T-helper 1 cell treated with Interleukin-12 subunit alpha and Interleukin-12 subunit beta and Interleukin-4 antibody, amounts not matched to agents 30 μg/mL and 1 μg/mL, for 36 hours (primary cell): ENCODE data around the gene OCA2.

Experiments
- H3K27ac Mint-ChIP-seq: one replicate; pipeline ENCODE4 v1.8.0; 2021; ENCODE audit warnings: mild to moderate bottlenecking, mixed read lengths
- H3K27me3 Mint-ChIP-seq: one replicate; pipeline ENCODE4 v1.8.0; 2021; ENCODE audit warnings: low read depth, mixed read lengths
- H3K36me3 Mint-ChIP-seq: one replicate; pipeline ENCODE4 v1.8.0; 2021; ENCODE audit warnings: low read depth, mixed read lengths
- H3K4me1 Mint-ChIP-seq: one replicate; pipeline ENCODE4 v1.8.0; 2021; ENCODE audit warnings: low read depth, mixed read lengths
- H3K4me3 Mint-ChIP-seq: one replicate; pipeline ENCODE4 v1.8.0; 2021; ENCODE audit warnings: mild to moderate bottlenecking, moderate library complexity, mixed read lengths
- H3K9me3 Mint-ChIP-seq: one replicate; pipeline ENCODE4 v1.8.0; 2021; ENCODE audit warnings: mixed read lengths

The OCA2 gene

DNA sequence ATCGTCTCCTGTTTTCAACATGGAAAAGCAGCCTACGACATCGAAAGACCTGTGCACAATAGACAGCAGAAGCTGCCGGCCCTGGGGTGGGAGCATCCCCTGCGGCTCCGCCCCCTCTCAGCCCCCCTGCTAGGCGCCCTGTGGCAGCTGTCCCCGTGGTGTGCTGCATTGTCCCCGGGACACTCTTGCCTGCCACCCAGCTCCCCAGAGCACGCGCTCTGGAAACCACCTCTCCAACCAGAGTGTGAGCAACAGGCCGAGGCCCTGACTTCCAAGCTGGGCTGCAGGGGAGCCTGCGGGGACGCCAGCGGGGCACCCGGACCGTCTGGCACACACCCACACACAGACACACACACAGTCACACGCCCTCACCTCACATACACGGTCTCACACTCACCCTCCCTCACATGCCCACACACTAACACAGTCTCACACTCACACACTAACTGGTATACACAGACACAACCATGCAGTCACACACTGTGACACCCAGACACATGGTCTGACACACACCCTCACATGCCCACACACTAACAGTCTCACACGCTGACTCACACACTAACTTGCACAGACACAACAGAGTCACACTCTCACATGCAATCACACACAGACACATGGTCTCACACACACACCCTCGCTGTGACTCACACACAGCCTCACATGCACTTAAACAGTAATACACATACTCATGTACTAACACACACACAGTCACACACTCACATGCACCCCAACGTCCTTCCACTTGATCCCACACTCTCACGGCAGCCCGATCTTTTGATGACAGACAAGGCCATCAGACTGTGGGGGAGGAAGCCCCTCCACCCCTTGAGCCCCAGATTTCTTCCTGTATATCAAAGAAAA, 94.7 kb downstream of the OCA2 start:
- Mint-ChIP-seq H3K9me3 (peaks cover 5% of the 10 kb centered on the region), H3K4me3 (no peak overlapping the region), H3K27ac (no peak overlapping the region), H3K4me1 (no peaks in the 10 kb centered on the region), H3K27me3 (no peaks in the 10 kb centered on the region), H3K36me3 (no peaks in the 10 kb centered on the region)

DNA sequence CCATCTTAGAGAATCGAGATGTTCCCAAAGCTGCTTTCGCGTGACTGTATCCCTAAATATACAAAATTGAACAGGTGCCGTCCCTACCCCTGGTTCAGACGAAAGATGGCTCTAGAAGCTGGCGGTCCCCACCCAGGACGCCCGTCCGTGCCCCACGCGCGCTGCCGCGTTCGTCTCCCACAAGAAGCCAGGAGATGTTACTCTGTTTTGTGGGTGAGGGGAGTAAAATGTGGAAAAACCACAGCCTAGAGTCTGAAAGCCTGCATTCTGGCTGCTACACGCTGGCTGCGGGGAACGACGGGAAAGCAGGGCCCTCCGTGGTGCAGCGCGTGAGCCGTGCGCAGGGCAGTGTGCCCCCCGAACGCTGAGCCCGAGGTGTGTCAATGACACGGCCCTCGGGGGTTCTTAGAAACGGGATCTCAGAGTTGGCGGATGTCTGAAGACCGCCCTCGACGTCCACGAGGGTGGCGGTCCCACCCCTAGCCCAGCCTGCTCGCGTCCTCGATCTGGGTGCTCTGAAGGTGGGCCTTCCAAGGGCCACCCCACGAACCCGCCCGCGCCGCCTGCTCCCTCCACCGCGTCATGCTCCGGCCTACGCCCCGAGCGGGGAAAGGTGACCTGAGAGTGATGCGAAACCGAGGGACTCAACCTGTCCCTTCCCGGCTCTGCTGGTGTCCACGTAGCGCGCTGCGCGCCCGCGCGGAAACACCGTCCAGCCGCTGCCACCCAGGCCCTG, 95.6 kb downstream of the OCA2 start:
- no peaks in the 10 kb centered on the region for H3K36me3 Mint-ChIP-seq
- H3K27me3 Mint-ChIP-seq = no peaks in the 10 kb centered on the region
- peaks cover 5% of the 10 kb centered on the region for H3K9me3 Mint-ChIP-seq
- no peak overlapping the region for H3K27ac Mint-ChIP-seq
- no peaks in the 10 kb centered on the region for H3K4me1 Mint-ChIP-seq
- H3K4me3 Mint-ChIP-seq = no peak overlapping the region

DNA sequence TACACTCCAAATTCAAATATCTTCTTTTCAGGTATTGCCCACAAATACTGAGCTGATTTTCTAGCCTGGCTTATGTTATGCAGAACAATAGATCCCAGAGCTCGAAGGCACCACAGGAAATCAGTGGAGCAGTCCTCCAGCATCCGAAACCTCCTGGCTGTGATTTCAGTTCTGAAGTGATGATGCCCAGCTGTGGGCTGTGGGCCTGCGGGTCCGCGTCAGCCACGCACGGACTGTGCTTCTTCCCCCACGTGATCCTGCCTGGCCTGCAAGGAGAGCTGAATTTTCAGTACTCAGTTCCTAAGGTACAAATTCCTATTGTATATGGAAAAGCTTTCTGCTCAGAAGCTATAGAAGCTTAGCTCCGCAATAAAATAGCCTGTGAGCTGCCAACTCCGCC, 96.2 kb downstream of the OCA2 start:
- no peaks in the 10 kb centered on the region for H3K4me1 Mint-ChIP-seq
- H3K36me3 Mint-ChIP-seq = no peaks in the 10 kb centered on the region
- no peak overlapping the region for H3K4me3 Mint-ChIP-seq
- H3K27me3 Mint-ChIP-seq = no peaks in the 10 kb centered on the region
- H3K27ac Mint-ChIP-seq = no peak overlapping the region
- peaks cover 5% of the 10 kb centered on the region for H3K9me3 Mint-ChIP-seq

DNA sequence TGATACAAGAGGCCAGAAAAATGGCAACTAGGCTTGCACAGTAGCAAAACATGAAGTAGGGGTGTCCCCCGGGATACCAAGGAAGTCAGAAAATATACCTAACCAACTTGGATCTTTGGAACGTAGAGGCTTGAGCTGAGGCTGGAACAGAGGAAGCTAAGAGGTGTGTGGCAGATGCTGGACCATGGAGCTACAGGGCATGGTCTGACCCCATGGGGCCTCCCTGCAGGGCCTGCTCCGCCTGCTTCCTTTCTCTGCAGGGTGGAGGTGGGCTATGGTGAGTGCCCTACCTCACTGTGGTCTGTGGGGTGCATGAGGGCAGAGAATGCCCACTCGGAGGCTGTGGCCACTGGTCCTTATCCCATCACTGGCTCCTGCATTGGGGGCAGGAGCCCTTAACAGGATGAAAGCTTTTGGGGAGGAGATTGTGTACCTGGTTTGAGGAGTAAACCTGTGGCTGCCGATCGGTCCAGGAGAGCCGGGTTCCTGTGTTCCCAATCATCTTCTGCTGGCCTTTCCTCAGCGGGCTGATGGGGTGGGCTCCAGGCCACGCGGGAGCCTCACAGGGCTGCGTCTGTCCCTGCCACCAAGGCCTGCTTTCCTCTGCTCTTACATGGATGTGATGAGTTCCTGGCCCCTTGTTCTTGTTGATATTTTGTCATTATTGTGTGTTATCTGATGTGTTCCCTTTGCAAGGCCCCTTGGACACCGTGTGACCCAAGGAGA, 96.8 kb downstream of the OCA2 start:
- Mint-ChIP-seq H3K4me1 (no peaks in the 10 kb centered on the region), H3K27ac (no peak overlapping the region), H3K4me3 (no peak overlapping the region), H3K36me3 (no peaks in the 10 kb centered on the region), H3K27me3 (no peaks in the 10 kb centered on the region), H3K9me3 (peaks cover 5% of the 10 kb centered on the region)

DNA sequence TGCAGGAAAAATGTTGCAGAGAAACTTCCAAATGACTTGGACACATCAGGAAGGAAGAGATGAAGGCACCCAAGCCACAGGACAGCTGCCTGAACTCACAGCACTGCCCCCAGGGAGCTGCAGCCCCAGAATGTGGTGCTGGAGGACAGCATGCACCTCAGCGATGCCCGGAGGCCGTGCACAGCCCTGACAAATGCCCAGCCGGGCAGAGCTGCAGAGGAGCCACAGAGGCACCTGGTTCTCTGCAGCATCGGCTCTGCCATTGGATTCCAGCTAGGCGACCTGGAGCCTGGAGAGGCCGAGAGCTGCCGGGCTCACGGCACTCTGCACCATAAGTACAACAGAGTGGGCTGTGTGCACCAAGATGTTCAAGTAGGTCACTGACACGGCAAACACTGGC, 97.5 kb downstream of the OCA2 start:
- Mint-ChIP-seq H3K9me3 (peaks cover 7% of the 10 kb centered on the region), H3K4me1 (no peaks in the 10 kb centered on the region), H3K27me3 (no peaks in the 10 kb centered on the region), H3K36me3 (no peaks in the 10 kb centered on the region), H3K4me3 (no peak overlapping the region), H3K27ac (no peak overlapping the region)

DNA sequence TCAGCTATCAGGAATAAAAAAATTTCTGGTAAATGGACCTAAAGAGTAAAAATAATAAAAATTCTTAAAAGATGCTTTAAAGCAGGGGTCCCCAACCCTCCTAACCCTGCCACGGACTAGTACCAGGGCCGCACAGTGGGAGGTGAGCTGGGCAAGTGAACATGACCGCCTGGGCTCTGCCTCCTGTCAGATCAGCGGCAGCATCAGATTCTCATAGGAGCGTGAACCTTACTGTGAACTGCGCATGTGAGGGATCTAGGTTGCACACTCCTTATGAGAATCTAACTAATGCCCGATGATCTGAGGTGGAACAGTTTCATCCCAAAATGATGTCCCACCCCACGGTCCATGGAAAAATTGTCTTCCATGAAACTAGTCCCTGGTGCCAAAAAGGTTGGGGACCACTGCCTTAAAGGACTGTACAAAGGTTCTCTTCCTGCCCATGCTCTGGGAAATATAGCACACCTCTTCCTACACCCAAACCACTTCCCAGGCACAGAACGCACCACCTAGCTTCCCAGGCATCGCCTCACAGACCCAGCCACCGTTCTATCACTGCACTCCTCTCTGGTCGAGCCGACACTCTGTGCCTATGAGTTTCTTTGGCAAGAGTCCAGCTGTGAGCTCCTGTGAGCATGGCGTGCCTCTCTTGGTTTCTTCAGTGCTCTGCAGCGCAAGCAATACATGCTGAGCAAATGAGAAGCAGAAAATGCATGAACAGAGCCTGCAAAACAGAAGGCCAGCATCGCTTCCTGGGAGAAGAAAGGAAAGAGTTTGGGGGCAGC, 104.9 kb downstream of the OCA2 start:
- Mint-ChIP-seq H3K4me3 (no peak overlapping the region), H3K27ac (no peak overlapping the region), H3K4me1 (no peaks in the 10 kb centered on the region), H3K9me3 (peaks cover 6% of the 10 kb centered on the region), H3K27me3 (no peaks in the 10 kb centered on the region), H3K36me3 (no peaks in the 10 kb centered on the region)

DNA sequence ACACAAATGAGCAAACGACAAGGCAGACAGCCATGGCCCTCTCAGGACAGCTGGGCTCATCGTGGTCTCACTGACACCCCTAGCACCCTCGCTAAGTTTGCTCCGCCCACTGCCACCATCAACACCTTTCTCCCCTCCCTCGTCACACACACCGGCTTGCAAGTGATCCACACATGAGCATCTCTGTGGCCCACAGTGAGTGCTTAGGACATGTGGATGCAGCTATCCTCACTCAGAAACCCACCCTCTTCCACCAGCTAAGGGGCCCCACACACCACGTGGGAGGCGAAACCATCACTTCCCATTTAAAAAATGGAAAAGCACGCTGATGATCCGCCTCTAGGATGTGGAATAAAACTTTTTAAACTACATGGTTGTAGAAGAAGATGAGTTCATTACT, 105.6 kb downstream of the OCA2 start:
- H3K27me3 Mint-ChIP-seq = no peaks in the 10 kb centered on the region
- H3K36me3 Mint-ChIP-seq = no peaks in the 10 kb centered on the region
- H3K4me1 Mint-ChIP-seq = no peaks in the 10 kb centered on the region
- no peak overlapping the region for H3K4me3 Mint-ChIP-seq
- H3K27ac Mint-ChIP-seq = no peak overlapping the region
- H3K9me3 Mint-ChIP-seq = peaks cover 6% of the 10 kb centered on the region

DNA sequence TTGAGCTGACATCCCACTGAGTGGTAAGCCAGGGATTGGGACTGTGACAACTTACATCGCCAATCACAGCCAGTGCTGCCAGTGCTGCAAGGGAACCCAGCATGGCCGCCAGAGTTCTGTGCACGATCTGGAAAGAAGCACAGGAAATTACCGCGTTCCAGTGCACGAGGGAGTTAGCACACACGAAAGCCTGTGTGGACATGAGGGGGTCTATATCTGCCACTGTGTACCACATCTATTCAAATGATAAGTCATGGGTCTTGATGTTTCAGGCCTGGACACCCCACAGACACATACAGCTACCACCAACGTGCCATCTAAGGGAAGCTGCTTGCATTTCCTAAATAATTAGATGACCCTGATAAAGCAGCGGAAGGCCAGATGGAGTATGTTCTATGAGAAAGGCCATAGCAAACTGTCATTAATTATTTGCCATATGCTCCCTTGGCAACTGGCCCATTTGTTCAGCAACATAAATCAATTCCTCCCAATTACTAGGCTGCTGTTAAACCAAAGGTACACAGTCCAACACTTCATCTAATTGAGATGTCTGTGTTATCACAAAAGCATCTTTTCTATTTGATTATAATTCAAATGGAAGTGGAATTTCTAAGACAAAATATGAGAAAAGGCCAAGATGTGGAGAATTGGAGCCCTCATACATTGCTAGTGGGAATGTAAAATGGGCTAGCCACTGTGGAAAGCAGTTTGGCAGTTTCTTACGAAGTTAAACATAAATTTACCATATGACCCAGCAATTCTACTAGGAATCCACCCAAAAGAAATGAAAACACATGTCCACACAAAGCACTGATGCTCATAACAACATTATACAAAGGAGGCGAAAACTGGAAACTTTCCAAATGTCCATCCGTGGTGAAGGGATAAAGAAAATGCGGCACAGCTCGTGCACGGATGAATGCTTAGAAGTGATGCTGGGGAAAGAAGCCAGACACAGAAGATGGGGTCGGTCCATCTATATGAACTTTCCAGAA, 108.3 kb downstream of the OCA2 start:
- H3K36me3 Mint-ChIP-seq = no peaks in the 10 kb centered on the region
- H3K27ac Mint-ChIP-seq = no peak overlapping the region
- H3K4me3 Mint-ChIP-seq = no peak overlapping the region
- peaks cover 3% of the 10 kb centered on the region for H3K9me3 Mint-ChIP-seq
- H3K4me1 Mint-ChIP-seq = no peaks in the 10 kb centered on the region
- no peaks in the 10 kb centered on the region for H3K27me3 Mint-ChIP-seq

DNA sequence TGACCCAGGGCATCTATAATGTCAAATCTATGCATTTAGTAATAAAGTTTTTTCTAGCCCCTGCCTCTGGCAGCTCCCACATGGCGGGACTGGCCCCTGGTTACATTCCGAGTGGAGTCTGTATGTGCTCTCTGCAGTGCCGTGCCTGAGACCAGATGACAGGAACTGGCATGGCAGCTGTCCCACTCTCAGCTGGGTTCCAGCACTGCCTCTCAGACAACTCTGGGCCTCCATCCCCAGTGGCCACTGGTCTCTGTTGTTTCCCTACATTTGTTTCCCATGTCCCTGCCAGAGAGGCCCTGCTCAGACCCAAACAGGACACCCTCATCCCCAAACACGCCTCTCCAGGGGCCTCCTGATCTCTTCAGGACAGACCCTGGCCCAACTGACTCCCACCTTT, 109.3 kb downstream of the OCA2 start:
- H3K4me1 Mint-ChIP-seq = no peaks in the 10 kb centered on the region
- H3K36me3 Mint-ChIP-seq = no peaks in the 10 kb centered on the region
- H3K4me3 Mint-ChIP-seq = no peak overlapping the region
- peaks cover 3% of the 10 kb centered on the region for H3K9me3 Mint-ChIP-seq
- H3K27ac Mint-ChIP-seq = no peak overlapping the region
- H3K27me3 Mint-ChIP-seq = no peaks in the 10 kb centered on the region

DNA sequence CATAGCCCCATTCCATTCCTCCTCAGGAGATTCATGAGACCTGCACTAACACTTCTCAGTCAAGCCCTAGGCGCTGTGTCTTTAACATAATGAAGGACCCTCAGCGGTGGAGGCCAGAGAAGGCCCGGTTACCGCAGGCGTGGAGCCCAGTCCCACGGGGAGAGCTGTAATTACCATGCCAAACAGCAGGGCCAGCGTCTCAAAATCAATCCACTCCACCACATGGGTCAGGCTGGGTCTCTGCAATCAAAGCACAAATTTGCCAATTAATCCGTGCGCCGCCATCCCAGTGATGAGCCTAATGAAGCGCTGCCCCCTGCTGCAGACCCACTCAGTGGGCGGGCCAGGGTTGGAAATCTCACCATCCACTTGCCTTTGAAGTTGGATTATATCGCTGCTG, 109.7 kb downstream of the OCA2 start:
- H3K9me3 Mint-ChIP-seq = peaks cover 2% of the 10 kb centered on the region
- H3K36me3 Mint-ChIP-seq = no peaks in the 10 kb centered on the region
- H3K4me3 Mint-ChIP-seq = no peak overlapping the region
- no peak overlapping the region for H3K27ac Mint-ChIP-seq
- H3K27me3 Mint-ChIP-seq = no peaks in the 10 kb centered on the region
- H3K4me1 Mint-ChIP-seq = no peaks in the 10 kb centered on the region

DNA sequence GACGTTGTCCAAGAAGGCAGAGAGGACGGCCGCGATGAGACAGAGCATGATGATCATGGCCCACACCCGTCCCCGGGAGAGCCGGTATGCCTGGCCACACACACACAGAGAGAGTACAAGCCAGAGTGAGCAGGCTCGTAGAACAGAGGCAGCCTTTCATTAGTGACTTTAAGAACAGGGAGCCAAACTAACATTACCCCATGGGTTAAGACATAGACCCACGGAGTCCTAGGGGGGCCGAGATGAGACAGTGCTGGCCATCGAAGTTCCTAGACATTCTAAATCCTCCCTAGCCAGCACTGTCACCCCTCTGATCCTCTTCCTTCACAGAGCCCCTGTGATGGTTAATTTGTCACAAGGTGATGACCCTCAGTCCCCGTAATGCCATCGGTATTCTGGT, 114.0 kb downstream of the OCA2 start:
- no peaks in the 10 kb centered on the region for H3K27me3 Mint-ChIP-seq
- H3K27ac Mint-ChIP-seq = no peak overlapping the region
- H3K9me3 Mint-ChIP-seq = no peaks in the 10 kb centered on the region

DNA sequence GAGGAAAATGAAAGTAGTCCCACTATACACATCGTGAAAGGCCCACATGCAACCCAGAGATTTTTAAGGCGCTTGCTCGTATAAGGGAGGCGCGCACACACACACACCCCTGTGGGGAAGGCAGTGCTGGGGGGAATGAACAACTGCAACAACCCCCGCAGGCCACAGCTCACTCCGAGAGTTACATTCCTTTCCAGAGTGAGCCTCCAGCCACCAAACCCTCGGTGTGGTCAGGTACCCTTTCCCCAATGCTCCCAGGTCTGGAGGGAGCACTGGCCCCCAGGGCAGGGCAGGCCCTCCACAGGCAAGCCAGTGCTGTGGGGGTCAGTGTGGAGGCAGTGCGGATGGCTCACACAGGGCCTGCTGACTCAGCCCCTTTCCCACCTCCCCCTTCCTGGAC, 115.6 kb downstream of the OCA2 start:
- Mint-ChIP-seq H3K4me3 (no peak overlapping the region), H3K27ac (no peak overlapping the region), H3K27me3 (no peaks in the 10 kb centered on the region), H3K4me1 (no peaks in the 10 kb centered on the region), H3K36me3 (no peaks in the 10 kb centered on the region), H3K9me3 (no peaks in the 10 kb centered on the region)

More for the DNA sequence above, 114.0 kb downstream of the OCA2 start:
- Mint-ChIP-seq H3K4me1 (no peaks in the 10 kb centered on the region), H3K36me3 (no peaks in the 10 kb centered on the region), H3K4me3 (no peak overlapping the region)

DNA sequence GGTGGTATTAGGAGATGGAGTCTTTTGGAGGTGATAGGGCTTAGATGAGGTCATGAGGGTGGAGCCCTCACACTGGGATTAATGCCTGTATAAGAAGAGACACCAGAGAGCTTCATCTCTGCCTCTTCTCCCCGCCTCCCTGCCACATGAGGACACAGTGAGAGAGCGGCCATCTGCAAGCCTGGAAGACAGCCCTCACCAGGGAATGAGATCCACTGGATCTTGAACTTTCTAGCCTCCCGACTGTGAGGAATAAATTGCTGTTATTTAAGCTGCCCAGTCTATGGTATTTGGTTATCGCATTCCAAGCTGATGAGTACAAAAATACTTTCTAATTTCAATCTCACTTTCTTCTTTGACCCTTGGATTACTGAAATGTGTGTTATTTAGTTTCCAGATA, 121.4 kb downstream of the OCA2 start:
- Mint-ChIP-seq H3K4me1 (no peaks in the 10 kb centered on the region), H3K27me3 (no peaks in the 10 kb centered on the region), H3K4me3 (no peak overlapping the region), H3K27ac (no peak overlapping the region), H3K36me3 (no peaks in the 10 kb centered on the region), H3K9me3 (no peaks in the 10 kb centered on the region)
